ENCODE measurements around the gene PABPC4L. TPM values are rescaled to one million over a fixed set of nuclear protein-coding genes. Genes with fewer than 3 reads are reported as not detected.

PABPC4L gene
- total RNA-seq, 1 donor from 2014 or later, result not detected

GRCh38 chr4:134174271-134174670 lies 27.3 kb downstream of the PABPC4L start:
- intact Hi-C loops (cut with micrococcal nuclease), result no loop called here
- Mint-ChIP-seq H3K27me3 (ENCODE audit: low read depth) (no peaks in the 10 kb centered on the region), H3K36me3 (ENCODE audit: low read depth) (no peaks in the 10 kb centered on the region), H3K27ac (no peak overlapping the region), H3K4me3 (ENCODE audit: low read depth) (no peak overlapping the region), H3K4me1 (ENCODE audit: low read depth) (no peaks in the 10 kb centered on the region), H3K9me3 (peaks cover 34% of the 10 kb centered on the region)
- no peak for DNase-seq (ENCODE audit: low spot score)

GRCh38 chr4:134160211-134160610 lies 41.4 kb downstream of the PABPC4L start:
- Mint-ChIP-seq H3K4me1 (ENCODE audit: low read depth) (no peaks in the 10 kb centered on the region), H3K4me3 (ENCODE audit: low read depth) (no peak overlapping the region), H3K27me3 (ENCODE audit: low read depth) (no peaks in the 10 kb centered on the region), H3K36me3 (ENCODE audit: low read depth) (no peaks in the 10 kb centered on the region), H3K27ac (no peak overlapping the region), H3K9me3 (peaks cover 13% of the 10 kb centered on the region)
- intact Hi-C loops (cut with micrococcal nuclease), result no loop called here
- no peak for DNase-seq (ENCODE audit: low spot score)

GRCh38 chr4:134154097-134154496 lies 47.5 kb downstream of the PABPC4L start:
- Mint-ChIP-seq H3K27ac (no peak overlapping the region), H3K36me3 (ENCODE audit: low read depth) (no peaks in the 10 kb centered on the region), H3K9me3 (peaks cover 3% of the 10 kb centered on the region), H3K4me1 (ENCODE audit: low read depth) (no peaks in the 10 kb centered on the region), H3K4me3 (ENCODE audit: low read depth) (no peak overlapping the region), H3K27me3 (ENCODE audit: low read depth) (no peaks in the 10 kb centered on the region)
- no peak for DNase-seq (ENCODE audit: low spot score)
- intact Hi-C loops (cut with micrococcal nuclease), result no loop called here

DNA sequence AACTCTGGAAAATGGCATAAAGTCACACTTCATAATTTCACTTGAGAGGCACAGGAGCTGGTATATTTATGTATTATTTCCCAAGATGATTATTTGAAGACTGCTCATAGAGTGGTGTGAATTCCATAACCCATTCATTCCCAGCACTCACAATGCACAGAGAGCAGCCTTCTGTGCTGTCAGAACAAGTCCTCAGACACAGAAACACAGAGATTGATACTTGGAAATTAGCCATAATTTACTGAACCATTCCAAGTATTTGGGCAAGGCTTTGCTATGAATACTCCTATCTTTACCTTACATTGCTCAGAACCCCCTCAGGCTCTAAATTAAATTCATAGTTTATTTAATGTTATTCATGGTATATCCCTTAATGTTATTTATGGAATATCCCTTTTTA lies 53.6 kb downstream of the PABPC4L start:
- no peaks in the 10 kb centered on the region for H3K36me3 Mint-ChIP-seq (ENCODE audit: low read depth)
- H3K4me1 Mint-ChIP-seq (ENCODE audit: low read depth), result no peaks in the 10 kb centered on the region
- no peak overlapping the region for H3K27ac Mint-ChIP-seq
- H3K27me3 Mint-ChIP-seq (ENCODE audit: low read depth), result no peaks in the 10 kb centered on the region
- intact Hi-C loops (cut with micrococcal nuclease), result no loop called here
- no peak overlapping the region for H3K4me3 Mint-ChIP-seq (ENCODE audit: low read depth)
- no peak for DNase-seq (ENCODE audit: low spot score)
- H3K9me3 Mint-ChIP-seq, result peaks cover 11% of the 10 kb centered on the region

All from activated T-helper 2 cell treated with anti-CD3 and anti-CD28 coated beads, Interferon-gamma antibody, Interleukin-2, Interleukin-4, amounts not matched to agents 10 μg/mL and 5 μg/mL and 100 μg/mL, durations not matched to agents 14 hours and 24 hours and 36 hours (primary cell).